RWPE2 (cell line): ENCODE measurements around the gene ASTN2.
A peak's percentile ranks its signal among the peaks of the same experiment; 100 is the strongest.

ENCODE experiments used
- ATAC-seq: fragments of 200-7000 bp; cut with Tn5 transposase; 3 replicates; pipeline ENCODE4 v1.9.1; 2021; ENCODE audit warnings: low read depth
- DNase-seq: peaks from one replicate; pipeline ENCODE4 v3.0.0-alpha.2; 2020; ENCODE audit warnings: low spot score
- H3K27ac ChIP-seq: fragments of 450-650 bp; 2 replicates; pipeline ENCODE4 v1.5.1; 2017; ENCODE audit warnings: mild to moderate bottlenecking; ENCODE audit not compliant: poor library complexity, severe bottlenecking
- H3K27me3 ChIP-seq: fragments of 250-450 bp; sonication (Bioruptor Pico); 2 replicates; pipeline ENCODE4 v1.5.1; 2021; ENCODE audit warnings: mild to moderate bottlenecking, moderate library complexity; ENCODE audit not compliant: insufficient read depth, poor library complexity, severe bottlenecking
- H3K36me3 ChIP-seq: fragments of 250-450 bp; sonication (Bioruptor Pico); 2 replicates; pipeline ENCODE4 v1.5.1; 2020; ENCODE audit warnings: low read depth, mild to moderate bottlenecking, moderate library complexity
- H3K4me1 ChIP-seq: fragments of 250-450 bp; sonication (Bioruptor Pico); 2 replicates; pipeline ENCODE4 v1.5.1; 2021; ENCODE audit warnings: mild to moderate bottlenecking, moderate library complexity; ENCODE audit not compliant: insufficient read depth, poor library complexity, severe bottlenecking
- H3K4me3 ChIP-seq: fragments of 250-450 bp; sonication (Bioruptor Pico); 2 replicates; pipeline ENCODE4 v1.5.1; 2021; ENCODE audit warnings: mild to moderate bottlenecking, moderate library complexity; ENCODE audit not compliant: severe bottlenecking
- H3K9me3 ChIP-seq: fragments of 250-450 bp; sonication (Bioruptor Pico); 2 replicates; pipeline ENCODE4 v1.5.1; 2021; ENCODE audit warnings: mild to moderate bottlenecking, moderate library complexity; ENCODE audit not compliant: severe bottlenecking
- TF ChIP-seq, protein P1 (sequence below): fragments of 450-650 bp; IDR thresholded peaks from one replicate; pipeline ENCODE4 v1.5.1; 2017; ENCODE audit warnings: mild to moderate bottlenecking, moderate library complexity; ENCODE audit not compliant: poor library complexity, severe bottlenecking

Gene ASTN2

DNA sequence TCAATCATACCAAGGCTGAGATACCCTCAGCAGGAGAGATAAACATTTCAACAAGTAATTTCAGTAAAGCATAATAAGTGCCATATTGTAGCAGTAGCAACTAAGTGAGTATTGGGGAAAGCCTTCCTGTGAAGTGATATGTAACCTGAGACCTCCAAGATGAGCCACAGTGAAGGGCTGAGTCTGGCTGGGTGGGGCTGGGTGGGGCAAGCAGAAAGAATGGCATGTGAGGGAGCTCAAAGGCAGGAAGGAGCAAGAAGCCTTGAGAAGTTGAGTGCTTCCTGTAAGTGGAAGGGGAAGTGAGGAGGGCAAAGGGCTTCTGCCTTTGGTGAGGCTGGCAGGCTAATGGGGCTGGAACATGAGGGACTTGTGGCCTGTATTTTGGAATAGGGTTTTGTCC lies 19.7 kb upstream of the ASTN2 start:
- no peak overlapping the region for H3K4me3 ChIP-seq
- H3K4me1 ChIP-seq, result peaks cover 9% of the 10 kb centered on the region
- TF ChIP-seq, protein P1, sequence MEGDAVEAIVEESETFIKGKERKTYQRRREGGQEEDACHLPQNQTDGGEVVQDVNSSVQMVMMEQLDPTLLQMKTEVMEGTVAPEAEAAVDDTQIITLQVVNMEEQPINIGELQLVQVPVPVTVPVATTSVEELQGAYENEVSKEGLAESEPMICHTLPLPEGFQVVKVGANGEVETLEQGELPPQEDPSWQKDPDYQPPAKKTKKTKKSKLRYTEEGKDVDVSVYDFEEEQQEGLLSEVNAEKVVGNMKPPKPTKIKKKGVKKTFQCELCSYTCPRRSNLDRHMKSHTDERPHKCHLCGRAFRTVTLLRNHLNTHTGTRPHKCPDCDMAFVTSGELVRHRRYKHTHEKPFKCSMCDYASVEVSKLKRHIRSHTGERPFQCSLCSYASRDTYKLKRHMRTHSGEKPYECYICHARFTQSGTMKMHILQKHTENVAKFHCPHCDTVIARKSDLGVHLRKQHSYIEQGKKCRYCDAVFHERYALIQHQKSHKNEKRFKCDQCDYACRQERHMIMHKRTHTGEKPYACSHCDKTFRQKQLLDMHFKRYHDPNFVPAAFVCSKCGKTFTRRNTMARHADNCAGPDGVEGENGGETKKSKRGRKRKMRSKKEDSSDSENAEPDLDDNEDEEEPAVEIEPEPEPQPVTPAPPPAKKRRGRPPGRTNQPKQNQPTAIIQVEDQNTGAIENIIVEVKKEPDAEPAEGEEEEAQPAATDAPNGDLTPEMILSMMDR, result no peak
- no peaks in the 10 kb centered on the region for H3K9me3 ChIP-seq
- H3K36me3 ChIP-seq, result no peaks in the 10 kb centered on the region
- no peak overlapping the region for H3K27ac ChIP-seq
- ATAC-seq, result peak; percentile 99
- no peaks in the 10 kb centered on the region for H3K27me3 ChIP-seq
- DNase-seq, result no peak

DNA sequence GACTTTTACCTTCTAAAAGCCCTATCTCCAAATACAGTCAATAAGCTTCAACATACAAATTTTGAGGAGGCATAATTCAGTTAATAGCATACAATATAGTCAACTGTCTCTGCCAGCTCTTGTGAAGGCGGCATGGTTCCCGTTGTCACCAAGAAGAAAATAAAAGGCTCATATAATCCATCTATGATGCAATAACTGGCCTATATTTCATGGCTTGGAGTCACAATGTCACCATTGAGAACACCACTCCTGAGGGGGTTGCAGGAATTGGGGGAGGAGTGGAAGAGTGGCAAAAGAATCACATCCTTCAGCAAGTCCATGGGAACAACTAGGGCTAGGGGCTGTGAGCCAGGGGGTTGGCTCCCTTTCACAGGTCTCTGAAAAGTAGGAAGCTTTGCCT lies 16.0 kb upstream of the ASTN2 start:
- no peak overlapping the region for H3K27ac ChIP-seq
- ATAC-seq (no peak), DNase-seq (no peak)
- no peak overlapping the region for H3K4me3 ChIP-seq
- no peaks in the 10 kb centered on the region for H3K9me3 ChIP-seq
- H3K27me3 ChIP-seq, result no peaks in the 10 kb centered on the region
- H3K4me1 ChIP-seq, result peaks cover 9% of the 10 kb centered on the region
- H3K36me3 ChIP-seq, result no peaks in the 10 kb centered on the region
- TF ChIP-seq, protein P1, result no peak

DNA sequence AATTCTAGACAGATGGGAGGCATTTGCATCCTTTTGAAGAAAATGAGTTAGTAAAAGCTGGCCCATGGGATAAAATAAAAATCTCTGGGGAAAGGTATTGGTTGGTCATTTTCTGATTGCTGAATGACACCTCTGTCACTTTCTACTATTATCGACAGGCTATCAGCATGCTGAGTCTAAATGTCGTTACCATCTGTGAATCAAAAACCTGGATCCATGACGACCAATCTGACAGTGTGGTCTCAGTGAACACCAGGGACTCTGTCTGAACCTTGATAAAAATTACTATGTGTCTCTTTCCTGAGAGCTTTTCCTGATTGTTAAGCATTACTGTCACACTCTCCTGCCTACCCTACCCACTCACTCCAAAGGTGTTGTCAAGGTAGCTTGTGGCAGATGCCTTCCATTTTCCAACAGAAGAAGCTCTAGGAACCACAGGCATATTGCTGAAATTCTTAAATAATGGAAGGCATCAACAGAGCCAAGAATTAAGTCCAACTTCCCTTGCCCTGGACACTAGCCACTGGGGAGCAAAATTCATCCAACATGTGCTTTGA lies 12.6 kb upstream of the ASTN2 start:
- H3K4me1 ChIP-seq, result no peaks in the 10 kb centered on the region
- ATAC-seq (no peak), DNase-seq (no peak)
- no peak overlapping the region for H3K27ac ChIP-seq
- no peak overlapping the region for H3K4me3 ChIP-seq
- no peaks in the 10 kb centered on the region for H3K36me3 ChIP-seq
- H3K9me3 ChIP-seq, result no peaks in the 10 kb centered on the region
- peaks cover 5% of the 10 kb centered on the region for H3K27me3 ChIP-seq
- TF ChIP-seq, protein P1, result no peak

DNA sequence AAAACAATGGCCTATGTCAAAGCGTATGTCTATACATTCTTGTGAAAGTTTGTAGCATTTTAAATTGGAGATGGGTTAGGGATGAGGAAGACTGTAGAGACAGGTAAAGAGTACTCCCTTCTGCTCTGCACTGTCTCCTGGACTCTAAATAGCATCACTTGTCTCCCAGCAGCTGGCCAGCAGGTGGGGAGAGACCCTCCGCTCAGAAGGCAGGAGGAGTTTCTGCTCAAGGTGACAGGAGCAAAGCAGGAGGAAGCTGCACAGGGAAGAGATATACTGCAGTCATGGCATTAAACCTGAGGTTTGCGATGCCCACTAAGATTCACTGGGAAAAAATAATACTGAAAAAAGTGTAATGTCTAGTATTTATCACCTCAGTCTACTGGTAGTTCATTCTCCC lies 10.7 kb upstream of the ASTN2 start:
- no peaks in the 10 kb centered on the region for H3K9me3 ChIP-seq
- TF ChIP-seq, protein P1, result no peak
- H3K4me3 ChIP-seq, result no peak overlapping the region
- no peaks in the 10 kb centered on the region for H3K36me3 ChIP-seq
- peaks cover 21% of the 10 kb centered on the region for H3K27me3 ChIP-seq
- ATAC-seq, result no peak
- DNase-seq, result no peak
- H3K27ac ChIP-seq, result no peak overlapping the region
- no peaks in the 10 kb centered on the region for H3K4me1 ChIP-seq

DNA sequence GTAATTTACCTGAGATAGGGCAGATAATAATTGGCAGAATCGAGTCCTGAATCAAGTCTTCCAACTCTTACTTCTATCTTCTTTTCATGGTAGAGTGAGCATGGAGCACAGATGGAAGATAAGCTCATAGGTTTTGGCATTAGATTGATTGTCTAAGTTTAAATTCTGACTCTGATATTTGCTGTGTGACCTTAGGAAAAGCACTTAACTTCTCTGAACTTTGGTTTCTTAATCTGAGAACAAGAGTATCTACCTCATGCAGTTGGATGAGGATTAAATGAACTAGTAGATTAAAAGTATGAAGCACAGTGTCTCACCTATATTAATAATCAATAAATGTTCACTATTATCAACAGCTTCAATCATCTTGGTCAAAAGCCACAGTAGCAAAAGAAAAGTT lies 9.4 kb upstream of the ASTN2 start:
- peaks cover 21% of the 10 kb centered on the region for H3K27me3 ChIP-seq
- no peak for DNase-seq
- H3K27ac ChIP-seq, result no peak overlapping the region
- no peak for ATAC-seq
- H3K36me3 ChIP-seq, result no peaks in the 10 kb centered on the region
- no peak overlapping the region for H3K4me3 ChIP-seq
- TF ChIP-seq, protein P1, result no peak
- H3K4me1 ChIP-seq, result no peaks in the 10 kb centered on the region
- H3K9me3 ChIP-seq, result no peaks in the 10 kb centered on the region
